ENCODE results near the gene RNF34. TPM values are rescaled to one million over a fixed set of nuclear protein-coding genes. Genes with fewer than 3 reads are reported as not detected.

The RNF34 gene, protein sequence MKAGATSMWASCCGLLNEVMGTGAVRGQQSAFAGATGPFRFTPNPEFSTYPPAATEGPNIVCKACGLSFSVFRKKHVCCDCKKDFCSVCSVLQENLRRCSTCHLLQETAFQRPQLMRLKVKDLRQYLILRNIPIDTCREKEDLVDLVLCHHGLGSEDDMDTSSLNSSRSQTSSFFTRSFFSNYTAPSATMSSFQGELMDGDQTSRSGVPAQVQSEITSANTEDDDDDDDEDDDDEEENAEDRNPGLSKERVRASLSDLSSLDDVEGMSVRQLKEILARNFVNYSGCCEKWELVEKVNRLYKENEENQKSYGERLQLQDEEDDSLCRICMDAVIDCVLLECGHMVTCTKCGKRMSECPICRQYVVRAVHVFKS
- total RNA-seq (2022) (50.5 and 54.1 TPM in 2 replicates), Bru-seq, nascent RNA (percentile 85 among the genes with signal in this experiment), BruChase-seq, experiment 1, labeled RNA remaining after a 2-hour chase (percentile 88 among the genes with signal in this experiment), BruChase-seq, experiment 2, labeled RNA remaining after a 6-hour chase (percentile 80 among the genes with signal in this experiment)
- long read RNA-seq, transcript RNF34-203 (7 exons, 2,051 nt) = minor isoform, 19 of 179 reads
- long read RNA-seq, transcript RNF34-201 (6 exons, 2,066 nt) = major isoform, 113 of 179 reads
- long read RNA-seq, partial matches to known transcripts = 3 of 179 reads
- long read RNA-seq, other reads (novel, unspliced or antisense) = 40 of 179 reads

DNA sequence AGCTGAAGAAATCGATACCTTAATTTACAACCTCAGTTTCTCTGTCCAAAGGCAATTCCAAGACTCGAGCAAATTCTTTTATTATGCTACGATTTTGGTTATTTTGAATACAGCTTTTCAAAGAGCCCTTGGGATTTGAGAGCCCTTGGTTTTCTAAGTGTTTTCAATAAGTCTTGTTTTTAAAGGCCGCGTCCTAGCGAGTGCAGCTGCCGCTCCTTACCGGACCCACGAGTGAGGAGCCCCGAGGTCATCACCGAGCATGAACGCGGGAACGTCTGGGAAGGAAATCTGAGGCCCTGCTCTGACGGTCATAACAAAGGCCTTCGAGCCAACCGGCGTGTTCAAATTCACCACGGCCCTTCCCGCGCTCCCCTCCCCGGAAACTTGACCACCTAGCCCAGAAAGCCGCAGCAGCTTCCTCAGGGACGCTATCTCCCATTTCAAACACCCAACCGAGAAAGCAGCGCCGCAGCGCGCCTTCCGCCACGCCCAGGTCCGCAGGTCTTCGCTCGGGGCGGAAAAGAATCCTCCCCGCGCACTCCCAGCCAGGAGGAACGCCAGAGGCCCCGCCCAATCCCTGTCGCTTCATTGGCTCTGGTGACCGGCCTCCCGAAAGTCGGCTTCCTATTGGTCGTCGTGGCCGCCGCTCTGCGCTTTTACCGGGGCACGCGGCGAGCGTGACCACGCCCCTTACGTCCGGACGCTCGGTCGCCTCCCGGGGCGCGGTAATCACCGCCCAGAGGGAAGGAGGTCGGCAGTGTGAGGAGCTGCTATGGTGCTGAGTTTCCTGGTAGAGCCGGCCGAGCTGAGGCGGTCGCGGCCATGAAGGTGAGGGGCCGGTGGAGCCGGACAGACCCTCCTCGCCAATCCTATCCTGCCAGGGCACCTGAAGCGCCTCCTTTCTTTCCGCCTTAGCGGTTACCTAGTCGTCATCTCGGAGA is at the start of gene RNF34:
RNF34 (plus strand) TSS at position 728 of the 941 bp plus-strand sequence; CDS start at position 823, 95 bp downstream.
- Mint-ChIP-seq H3K4me3 (ENCODE audit: unreplicated experiment) (peak within 1 kb of the TSS; percentile 90), H3K4me1 (ENCODE audit: low read depth, unreplicated experiment) (peaks cover 13% of the 10 kb centered on the region), H3K9me3 (ENCODE audit: unreplicated experiment) (no peaks in the 10 kb centered on the region), H3K27me3 (ENCODE audit: insufficient read depth, unreplicated experiment) (no peaks in the 10 kb centered on the region), H3K27ac (ENCODE audit: unreplicated experiment) (peak within 1 kb of the TSS; percentile 75), H3K36me3 (ENCODE audit: insufficient read depth, unreplicated experiment) (peaks cover 33% of the 10 kb centered on the region)
- peak within 1 kb of the TSS; percentile 99 for H3K4me3 ChIP-seq (ENCODE audit: low read depth, low read length)
- ChIA-PET CTCF (interaction anchor here (0.7 to 3.1 kb wide), 4 partner anchors 16 to 64 kb away, joined by 3 to 21 read pairs (median 6); partner anchors contain the start of gene ANAPC5), POLR2A (interaction anchor here (0.6 to 2.9 kb wide), 10 partner anchors 16 to 1295 kb away, joined by 3 to 41 read pairs (median 4); partner anchors contain the start of gene ANAPC5)
- no peaks in the 10 kb centered on the region for H3K36me3 ChIP-seq (ENCODE audit: control insufficient read depth, insufficient read depth, low read length)
- DNase-seq = peak; percentile 99
- no peaks in the 10 kb centered on the region for H3K27me3 ChIP-seq (replicated peaks; ENCODE audit: control insufficient read depth, insufficient read depth, low read length)
- TF ChIP-seq, protein P1, sequence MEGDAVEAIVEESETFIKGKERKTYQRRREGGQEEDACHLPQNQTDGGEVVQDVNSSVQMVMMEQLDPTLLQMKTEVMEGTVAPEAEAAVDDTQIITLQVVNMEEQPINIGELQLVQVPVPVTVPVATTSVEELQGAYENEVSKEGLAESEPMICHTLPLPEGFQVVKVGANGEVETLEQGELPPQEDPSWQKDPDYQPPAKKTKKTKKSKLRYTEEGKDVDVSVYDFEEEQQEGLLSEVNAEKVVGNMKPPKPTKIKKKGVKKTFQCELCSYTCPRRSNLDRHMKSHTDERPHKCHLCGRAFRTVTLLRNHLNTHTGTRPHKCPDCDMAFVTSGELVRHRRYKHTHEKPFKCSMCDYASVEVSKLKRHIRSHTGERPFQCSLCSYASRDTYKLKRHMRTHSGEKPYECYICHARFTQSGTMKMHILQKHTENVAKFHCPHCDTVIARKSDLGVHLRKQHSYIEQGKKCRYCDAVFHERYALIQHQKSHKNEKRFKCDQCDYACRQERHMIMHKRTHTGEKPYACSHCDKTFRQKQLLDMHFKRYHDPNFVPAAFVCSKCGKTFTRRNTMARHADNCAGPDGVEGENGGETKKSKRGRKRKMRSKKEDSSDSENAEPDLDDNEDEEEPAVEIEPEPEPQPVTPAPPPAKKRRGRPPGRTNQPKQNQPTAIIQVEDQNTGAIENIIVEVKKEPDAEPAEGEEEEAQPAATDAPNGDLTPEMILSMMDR (IDR thresholded peaks at IDR 0.05; ENCODE audit: insufficient read depth in 1 of 2, low read depth in 1 of 2, low read length in 1 of 2, severe bottlenecking in 1 of 2, unreplicated experiment in 1 of 2) = no peak
- no peaks in the 10 kb centered on the region for H3K9me3 ChIP-seq
- intact Hi-C loops (cut with micrococcal nuclease; ENCODE audit: unreplicated experiment) = loop anchor here (1.0 kb wide), 1 partner anchor 47 kb away; the partner anchor contains the start of gene ANAPC5
- H3K4me1 ChIP-seq = no peaks in the 10 kb centered on the region
- BruUV-seq (replicated peaks) = TSS peak; percentile 92

DNA sequence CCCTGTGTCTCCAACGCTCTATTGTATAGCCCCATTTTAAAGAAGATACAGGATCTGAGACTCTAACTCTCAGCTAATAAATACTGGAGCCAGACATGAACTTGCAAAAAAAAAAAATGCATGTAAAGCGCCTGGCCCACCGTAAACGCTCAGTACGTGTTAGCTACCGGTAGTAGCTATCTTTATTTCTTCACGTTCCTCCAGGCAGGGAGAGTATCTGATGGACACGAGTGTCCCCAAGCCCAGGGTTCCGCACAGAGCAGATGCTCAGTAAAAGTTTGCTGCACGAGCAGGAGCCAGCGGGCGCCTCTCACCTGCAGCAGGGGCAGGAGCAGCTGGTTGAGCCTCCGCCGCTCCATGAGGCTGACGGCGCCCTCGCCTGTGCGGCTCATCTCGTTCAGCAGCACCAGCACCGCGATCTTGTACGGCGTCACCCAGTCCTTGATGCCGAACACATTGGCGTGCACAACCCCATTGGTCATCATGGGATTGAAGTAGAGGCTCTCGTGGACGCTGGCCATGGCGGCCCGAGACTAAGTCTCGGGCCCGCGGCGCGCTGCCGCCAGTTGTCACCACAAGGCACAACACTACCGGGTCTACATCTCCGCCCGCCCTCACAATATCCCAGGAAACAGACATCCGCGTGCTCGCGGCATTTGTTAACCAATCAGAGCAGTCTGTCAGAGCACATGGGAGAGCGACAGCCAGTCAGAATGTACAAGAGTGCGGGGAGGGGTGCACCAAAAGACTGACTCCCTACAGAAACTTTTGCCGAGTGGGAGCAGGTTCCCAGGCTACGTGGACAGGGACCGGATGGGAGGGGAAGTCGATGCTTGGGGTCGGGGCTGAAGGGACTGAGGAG is 47.9 kb upstream of the RNF34 start, which contains the start of gene ANAPC5:
ANAPC5 (minus strand) TSS at position 592 of the 862 bp plus-strand sequence; CDS start at position 521, 71 bp downstream.
- Histone ChIP-seq H3K36me3 (ENCODE audit: control insufficient read depth, insufficient read depth, low read length) (no peaks in the 10 kb centered on the region), H3K27me3 (replicated peaks; ENCODE audit: control insufficient read depth, insufficient read depth, low read length) (no peaks in the 10 kb centered on the region), H3K4me3 (ENCODE audit: low read depth, low read length) (peak within 1 kb of the TSS; percentile 68), H3K4me1 (no peaks in the 10 kb centered on the region), H3K9me3 (no peaks in the 10 kb centered on the region)
- peak within 1 kb of the TSS; percentile 95 for H3K4me3 Mint-ChIP-seq (ENCODE audit: unreplicated experiment)
- H3K27ac Mint-ChIP-seq (ENCODE audit: unreplicated experiment) = peak within 1 kb of the TSS; percentile 98
- no peaks in the 10 kb centered on the region for H3K27me3 Mint-ChIP-seq (ENCODE audit: insufficient read depth, unreplicated experiment)
- BruUV-seq (replicated peaks) = TSS peak; percentile 52
- POLR2A ChIA-PET = interaction anchor here (0.5 to 2.8 kb wide), 8 partner anchors 25 to 281 kb away, joined by 3 to 41 read pairs (median 4); partner anchors contain the start of genes ORAI1 and RNF34
- TF ChIP-seq, protein P1 (IDR thresholded peaks at IDR 0.05; ENCODE audit: insufficient read depth in 1 of 2, low read depth in 1 of 2, low read length in 1 of 2, severe bottlenecking in 1 of 2, unreplicated experiment in 1 of 2) = no peak
- DNase-seq = peak; percentile 95 to 99
- peaks cover 8% of the 10 kb centered on the region for H3K4me1 Mint-ChIP-seq (ENCODE audit: low read depth, unreplicated experiment)
- intact Hi-C loops (cut with micrococcal nuclease; ENCODE audit: unreplicated experiment) = loop anchor here (1.0 kb wide), 1 partner anchor 47 kb away; no protein-coding TSS in a partner anchor
- peaks cover 23% of the 10 kb centered on the region for H3K36me3 Mint-ChIP-seq (ENCODE audit: insufficient read depth, unreplicated experiment)
- CTCF ChIA-PET = interaction anchor here (0.6 to 1.7 kb wide), 3 partner anchors 17 to 49 kb away, joined by 5 to 8 read pairs (median 7); partner anchors contain the start of gene RNF34
- no peaks in the 10 kb centered on the region for H3K9me3 Mint-ChIP-seq (ENCODE audit: unreplicated experiment)
